ENCODE data around the gene EBNA1BP2. TPM values are rescaled to one million over a fixed set of nuclear protein-coding genes. Genes with fewer than 3 reads are reported as not detected.
"Not testable (repeated sequence)": the region's sequence is repeated elsewhere in the genome, so short reads cannot be mapped to it uniquely, and the experiment has no call there.

The EBNA1BP2 gene
- total RNA-seq: 87.9 and 91.5 TPM in 2 replicates

GRCh38 chr1:43171876-43172526 is at the start of gene EBNA1BP2, which contains the start of gene CFAP57:
Gene EBNA1BP2, minus strand, starts transcription at chr1:43172290. Its CDS starts 172 bp downstream, at chr1:43172118.
Gene CFAP57, plus strand, starts transcription at chr1:43172330. Its CDS starts 424 bp downstream, at chr1:43172754.
- H3K4me3 ChIP-seq (ENCODE audit: low read depth, low read length): peak within 1 kb of the TSS; percentile 99
- peak; percentile 95 for DNase-seq (ENCODE audit: low read depth)
- TF ChIP-seq, protein P1, sequence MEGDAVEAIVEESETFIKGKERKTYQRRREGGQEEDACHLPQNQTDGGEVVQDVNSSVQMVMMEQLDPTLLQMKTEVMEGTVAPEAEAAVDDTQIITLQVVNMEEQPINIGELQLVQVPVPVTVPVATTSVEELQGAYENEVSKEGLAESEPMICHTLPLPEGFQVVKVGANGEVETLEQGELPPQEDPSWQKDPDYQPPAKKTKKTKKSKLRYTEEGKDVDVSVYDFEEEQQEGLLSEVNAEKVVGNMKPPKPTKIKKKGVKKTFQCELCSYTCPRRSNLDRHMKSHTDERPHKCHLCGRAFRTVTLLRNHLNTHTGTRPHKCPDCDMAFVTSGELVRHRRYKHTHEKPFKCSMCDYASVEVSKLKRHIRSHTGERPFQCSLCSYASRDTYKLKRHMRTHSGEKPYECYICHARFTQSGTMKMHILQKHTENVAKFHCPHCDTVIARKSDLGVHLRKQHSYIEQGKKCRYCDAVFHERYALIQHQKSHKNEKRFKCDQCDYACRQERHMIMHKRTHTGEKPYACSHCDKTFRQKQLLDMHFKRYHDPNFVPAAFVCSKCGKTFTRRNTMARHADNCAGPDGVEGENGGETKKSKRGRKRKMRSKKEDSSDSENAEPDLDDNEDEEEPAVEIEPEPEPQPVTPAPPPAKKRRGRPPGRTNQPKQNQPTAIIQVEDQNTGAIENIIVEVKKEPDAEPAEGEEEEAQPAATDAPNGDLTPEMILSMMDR (IDR thresholded peaks at IDR 0.05; ENCODE audit: insufficient read depth, low read depth, low read length): no peak

DNA sequence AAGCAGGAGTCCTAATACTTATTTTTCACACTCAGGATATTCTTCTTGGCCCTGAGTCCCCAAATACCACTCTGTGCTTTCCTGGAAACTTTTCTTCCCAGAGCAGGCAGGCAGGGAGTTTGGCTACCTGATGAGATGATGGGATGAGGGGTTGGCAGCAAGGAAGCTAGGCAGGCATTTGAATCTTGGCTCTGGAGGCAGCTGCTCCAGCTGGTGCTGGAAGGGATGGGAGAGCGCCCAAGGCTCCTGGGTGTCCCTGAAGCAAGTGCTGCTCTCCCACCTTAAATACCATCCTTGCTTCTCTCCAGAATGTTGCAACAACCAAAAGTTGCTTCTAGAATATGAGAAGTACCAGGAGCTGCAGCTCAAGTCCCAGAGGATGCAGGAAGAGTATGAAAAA is 49.7 kb upstream of the EBNA1BP2 start:
- no peak overlapping the region for H3K4me3 ChIP-seq (ENCODE audit: low read depth, low read length)
- TF ChIP-seq, protein P1 (IDR thresholded peaks at IDR 0.05; ENCODE audit: insufficient read depth, low read depth, low read length): no peak
- no peak for DNase-seq (ENCODE audit: low read depth)

- H3K4me3 ChIP-seq (ENCODE audit: low read depth, low read length): no peak overlapping the region
- DNase-seq (ENCODE audit: low read depth): no peak
Observed at GRCh38 chr1:43220905-43221778, 49.1 kb upstream of the EBNA1BP2 start.

GRCh38 chr1:43217747-43218146 is 45.7 kb upstream of the EBNA1BP2 start:
- TF ChIP-seq, protein P1 (IDR thresholded peaks at IDR 0.05; ENCODE audit: insufficient read depth, low read depth, low read length): no peak
- DNase-seq (ENCODE audit: low read depth): no peak

More at GRCh38 chr1:43220905-43221778, 49.1 kb upstream of the EBNA1BP2 start:
- TF ChIP-seq, protein P1 (IDR thresholded peaks at IDR 0.05; ENCODE audit: insufficient read depth, low read depth, low read length): no peak

GRCh38 chr1:43214501-43215444 is 42.7 kb upstream of the EBNA1BP2 start:
- DNase-seq (ENCODE audit: low read depth): no peak
- H3K4me3 ChIP-seq (ENCODE audit: low read depth, low read length): no peak overlapping the region

More at GRCh38 chr1:43217747-43218146, 45.7 kb upstream of the EBNA1BP2 start:
- H3K4me3 ChIP-seq (ENCODE audit: low read depth, low read length): no peak overlapping the region

GRCh38 chr1:43208277-43208676 is 36.2 kb upstream of the EBNA1BP2 start:
- H3K4me3 ChIP-seq (ENCODE audit: low read depth, low read length); DNase-seq (ENCODE audit: low read depth): not testable (repeated sequence)

More at GRCh38 chr1:43214501-43215444, 42.7 kb upstream of the EBNA1BP2 start:
- TF ChIP-seq, protein P1 (IDR thresholded peaks at IDR 0.05; ENCODE audit: insufficient read depth, low read depth, low read length): no peak

Data from fibroblast of villous mesenchyme (primary cell).